ENCODE data around the gene CDKN3.

- TF ChIP-seq, protein P1, sequence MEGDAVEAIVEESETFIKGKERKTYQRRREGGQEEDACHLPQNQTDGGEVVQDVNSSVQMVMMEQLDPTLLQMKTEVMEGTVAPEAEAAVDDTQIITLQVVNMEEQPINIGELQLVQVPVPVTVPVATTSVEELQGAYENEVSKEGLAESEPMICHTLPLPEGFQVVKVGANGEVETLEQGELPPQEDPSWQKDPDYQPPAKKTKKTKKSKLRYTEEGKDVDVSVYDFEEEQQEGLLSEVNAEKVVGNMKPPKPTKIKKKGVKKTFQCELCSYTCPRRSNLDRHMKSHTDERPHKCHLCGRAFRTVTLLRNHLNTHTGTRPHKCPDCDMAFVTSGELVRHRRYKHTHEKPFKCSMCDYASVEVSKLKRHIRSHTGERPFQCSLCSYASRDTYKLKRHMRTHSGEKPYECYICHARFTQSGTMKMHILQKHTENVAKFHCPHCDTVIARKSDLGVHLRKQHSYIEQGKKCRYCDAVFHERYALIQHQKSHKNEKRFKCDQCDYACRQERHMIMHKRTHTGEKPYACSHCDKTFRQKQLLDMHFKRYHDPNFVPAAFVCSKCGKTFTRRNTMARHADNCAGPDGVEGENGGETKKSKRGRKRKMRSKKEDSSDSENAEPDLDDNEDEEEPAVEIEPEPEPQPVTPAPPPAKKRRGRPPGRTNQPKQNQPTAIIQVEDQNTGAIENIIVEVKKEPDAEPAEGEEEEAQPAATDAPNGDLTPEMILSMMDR (conservative IDR thresholded peaks at IDR 0.05; ENCODE audit: low read length) = no peak
- no peak for TF ChIP-seq EZH2phosphoT487 (IDR thresholded peaks at IDR 0.05; ENCODE audit: borderline replicate concordance, low read depth, low read length)
Measured at GRCh38 chr14:54392131-54392859, 4.5 kb upstream of the CDKN3 start.

All from OCI-LY7 (cell line).